ENCODE results near the gene ERC1. TPM values are rescaled to one million over a fixed set of nuclear protein-coding genes. Genes with fewer than 3 reads are reported as not detected.

ERC1 gene
- total and polyA plus RNA-seq, 2 of the 4 experiments (the other 2 are of a cell fraction), result 11.6 to 25.6 TPM

DNA sequence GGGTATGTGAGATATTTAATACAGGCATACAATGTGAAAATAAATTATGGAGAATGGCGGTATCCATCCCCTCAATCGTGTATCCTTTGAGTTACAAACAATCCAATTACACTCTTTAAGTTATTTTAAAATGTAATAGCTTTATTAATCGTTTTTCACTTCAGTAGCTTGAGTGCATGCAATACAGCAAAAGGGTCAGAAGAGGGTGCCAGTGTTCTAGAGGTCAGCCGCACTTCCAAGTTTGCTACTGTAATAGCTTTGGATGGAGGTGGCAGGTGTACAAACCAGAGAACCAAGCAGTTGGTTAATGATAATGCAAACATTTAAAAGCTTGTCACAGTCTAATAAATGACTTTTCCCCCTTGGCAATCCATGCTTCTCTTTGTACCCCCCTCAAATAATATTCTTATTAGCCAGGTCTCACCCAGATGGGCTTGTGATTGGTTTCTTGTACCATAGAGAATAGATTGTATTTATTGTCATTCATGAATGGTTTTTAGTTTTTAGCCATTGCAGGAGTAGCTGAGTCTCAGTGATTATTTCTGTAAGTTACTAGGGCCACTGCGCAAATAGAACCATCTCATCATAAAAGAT is 127.0 kb downstream of the ERC1 start:
- no peak overlapping the region for H4K91ac ChIP-seq (ENCODE audit: insufficient read depth, low read depth, low read length)
- CTCF ChIA-PET, result interaction anchor here (0.5 to 2.3 kb wide), 43 partner anchors 9 to 492 kb away, joined by 3 to 36 read pairs (median 4); no protein-coding TSS in a partner anchor
- no peak overlapping the region for H3K9ac ChIP-seq (ENCODE audit: low read depth, low read length)
- no peak overlapping the region for H3K4me2 ChIP-seq (ENCODE audit: low read depth, low read length)
- 0 out of 2 replicates have a peak, but pooled peaks cover 4% of the 10 kb centered on the region for H3K9me1 ChIP-seq (ENCODE audit: insufficient read depth, low read length)
- H2AFZ ChIP-seq (replicated peaks; ENCODE audit: low read length, poor library complexity), result no peak overlapping the region
- whole genome bisulfite sequencing, 2 experiments (ENCODE audit: extremely low coverage in 2 of 2, insufficient read length in 1 of 2), result no CpG with 5 or more reads among the region's 5 CpGs
- no peak overlapping the region for H3K23ac ChIP-seq (ENCODE audit: low read depth, low read length)
- no peak overlapping the region for H3K4me3 ChIP-seq (ENCODE audit: insufficient read depth, low read depth, low read length)
- intact Hi-C loops (cut with micrococcal nuclease) (loop anchor here (1.0 kb wide), 1 partner anchor 465 kb away; no protein-coding TSS in a partner anchor), in situ Hi-C loops (cut with MboI; ENCODE audit: low sequenced_read_pairs) (loop anchor here (5.0 kb wide), 1 partner anchor 469 kb away; no protein-coding TSS in a partner anchor), dilution Hi-C loops (cut with HindIII; ENCODE audit: low sequenced_read_pairs, unreplicated experiment) (loop anchor here (25.0 kb wide), 1 partner anchor 444 kb away; no protein-coding TSS in a partner anchor)
- H3K4ac ChIP-seq (ENCODE audit: low read depth, low read length), result no peak overlapping the region
- peaks cover 3% of the 10 kb centered on the region for H3K36me3 ChIP-seq (ENCODE audit: control insufficient read depth, insufficient read depth, low read length)
- POLR2A ChIA-PET (ENCODE audit: unreplicated experiment), result no interaction called here
- no peaks in the 10 kb centered on the region for H3K9me3 ChIP-seq (ENCODE audit: control insufficient read depth, insufficient read depth, low read length)
- H3K56ac ChIP-seq (ENCODE audit: extremely low read depth, insufficient read depth, low read length), result no peak overlapping the region
- H4K8ac ChIP-seq (ENCODE audit: low read depth in 2 of 2, low read length in 2 of 2), result no peak overlapping the region
- H2AK5ac ChIP-seq (ENCODE audit: low read depth, low read length), result no peak overlapping the region
- H2BK120ac ChIP-seq (ENCODE audit: low read depth, low read length), result no peak overlapping the region
- H2BK5ac ChIP-seq (ENCODE audit: low read depth, low read length, poor library complexity, severe bottlenecking), result no peak overlapping the region
- H3K79me1 ChIP-seq (ENCODE audit: low read depth in 1 of 2, low read length in 2 of 2), result peaks cover 2 to 11% of the 10 kb centered on the region in 2 experiments; a peak in 3 of 4 replicates
- no peak overlapping the region for H3K18ac ChIP-seq (ENCODE audit: low read depth, low read length)
- no peak overlapping the region for H4K5ac ChIP-seq (ENCODE audit: low read depth, low read length)
- H2AK9ac ChIP-seq (replicated peaks; ENCODE audit: low read depth, low read length, poor library complexity), result no peak overlapping the region
- no peaks in the 10 kb centered on the region for H3K27me3 ChIP-seq (ENCODE audit: control insufficient read depth, insufficient read depth, low read length)
- BruUV-seq (replicated peaks), result no TSS peak
- peaks cover 3% of the 10 kb centered on the region for H3K4me1 ChIP-seq (ENCODE audit: control insufficient read depth, insufficient read depth, low read length)
- H2BK20ac ChIP-seq (ENCODE audit: low read depth, low read length), result no peak overlapping the region
- no peak overlapping the region for H2BK15ac ChIP-seq (ENCODE audit: low read depth, low read length)
- ATAC-seq (ENCODE audit: low read depth), result peak; percentile 78
- H3K14ac ChIP-seq (replicated peaks; ENCODE audit: low read depth, low read length), result no peak overlapping the region
- peak; percentile 79 for DNase-seq
- no peak overlapping the region for H3K27ac ChIP-seq (ENCODE audit: insufficient read depth, low read length)
- H4K20me1 ChIP-seq (ENCODE audit: insufficient read depth, low read length), result peaks cover 3% of the 10 kb centered on the region; the same call in 1 of the 2 replicates
- TF ChIP-seq, protein P1, sequence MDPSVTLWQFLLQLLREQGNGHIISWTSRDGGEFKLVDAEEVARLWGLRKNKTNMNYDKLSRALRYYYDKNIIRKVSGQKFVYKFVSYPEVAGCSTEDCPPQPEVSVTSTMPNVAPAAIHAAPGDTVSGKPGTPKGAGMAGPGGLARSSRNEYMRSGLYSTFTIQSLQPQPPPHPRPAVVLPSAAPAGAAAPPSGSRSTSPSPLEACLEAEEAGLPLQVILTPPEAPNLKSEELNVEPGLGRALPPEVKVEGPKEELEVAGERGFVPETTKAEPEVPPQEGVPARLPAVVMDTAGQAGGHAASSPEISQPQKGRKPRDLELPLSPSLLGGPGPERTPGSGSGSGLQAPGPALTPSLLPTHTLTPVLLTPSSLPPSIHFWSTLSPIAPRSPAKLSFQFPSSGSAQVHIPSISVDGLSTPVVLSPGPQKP (IDR thresholded peaks at IDR 0.05; ENCODE audit: borderline replicate concordance, low read depth, low read length), result no peak
- TF ChIP-seq SMC3 (IDR thresholded peaks at IDR 0.05; ENCODE audit: low read depth, low read length), result peak; percentile 90
- TF ChIP-seq MAZ (IDR thresholded peaks at IDR 0.05; ENCODE audit: borderline replicate concordance, low read depth, low read length), result no peak
- no peak for TF ChIP-seq MXI1 (IDR thresholded peaks at IDR 0.05; ENCODE audit: borderline replicate concordance, low read depth, low read length)
- TF ChIP-seq CEBPB (IDR thresholded peaks at IDR 0.05; ENCODE audit: low read depth, low read length), result no peak
- TF ChIP-seq MAFK (IDR thresholded peaks at IDR 0.05; ENCODE audit: low read depth, low read length), result no peak
- TF ChIP-seq CHD1 (IDR thresholded peaks at IDR 0.05; ENCODE audit: low read depth, low read length), result no peak
- no peak for TF ChIP-seq FOS (IDR thresholded peaks at IDR 0.05; ENCODE audit: low read depth, low read length)
- no peak for TF ChIP-seq RFX5 (IDR thresholded peaks at IDR 0.05; ENCODE audit: low read depth, low read length)
- TF ChIP-seq RAD21 (IDR thresholded peaks at IDR 0.05; ENCODE audit: low read length), result peak; percentile 94
- TF ChIP-seq NFE2L2 (IDR thresholded peaks at IDR 0.05; ENCODE audit: low read depth, low read length), result no peak
- TF ChIP-seq BHLHE40 (IDR thresholded peaks at IDR 0.05; ENCODE audit: low read depth, low read length), result no peak
- TF ChIP-seq, protein P2, sequence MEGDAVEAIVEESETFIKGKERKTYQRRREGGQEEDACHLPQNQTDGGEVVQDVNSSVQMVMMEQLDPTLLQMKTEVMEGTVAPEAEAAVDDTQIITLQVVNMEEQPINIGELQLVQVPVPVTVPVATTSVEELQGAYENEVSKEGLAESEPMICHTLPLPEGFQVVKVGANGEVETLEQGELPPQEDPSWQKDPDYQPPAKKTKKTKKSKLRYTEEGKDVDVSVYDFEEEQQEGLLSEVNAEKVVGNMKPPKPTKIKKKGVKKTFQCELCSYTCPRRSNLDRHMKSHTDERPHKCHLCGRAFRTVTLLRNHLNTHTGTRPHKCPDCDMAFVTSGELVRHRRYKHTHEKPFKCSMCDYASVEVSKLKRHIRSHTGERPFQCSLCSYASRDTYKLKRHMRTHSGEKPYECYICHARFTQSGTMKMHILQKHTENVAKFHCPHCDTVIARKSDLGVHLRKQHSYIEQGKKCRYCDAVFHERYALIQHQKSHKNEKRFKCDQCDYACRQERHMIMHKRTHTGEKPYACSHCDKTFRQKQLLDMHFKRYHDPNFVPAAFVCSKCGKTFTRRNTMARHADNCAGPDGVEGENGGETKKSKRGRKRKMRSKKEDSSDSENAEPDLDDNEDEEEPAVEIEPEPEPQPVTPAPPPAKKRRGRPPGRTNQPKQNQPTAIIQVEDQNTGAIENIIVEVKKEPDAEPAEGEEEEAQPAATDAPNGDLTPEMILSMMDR (conservative IDR thresholded peaks at IDR 0.05; ENCODE audit: low read depth, low read length), result peak; percentile 90
- TF ChIP-seq, protein P3, sequence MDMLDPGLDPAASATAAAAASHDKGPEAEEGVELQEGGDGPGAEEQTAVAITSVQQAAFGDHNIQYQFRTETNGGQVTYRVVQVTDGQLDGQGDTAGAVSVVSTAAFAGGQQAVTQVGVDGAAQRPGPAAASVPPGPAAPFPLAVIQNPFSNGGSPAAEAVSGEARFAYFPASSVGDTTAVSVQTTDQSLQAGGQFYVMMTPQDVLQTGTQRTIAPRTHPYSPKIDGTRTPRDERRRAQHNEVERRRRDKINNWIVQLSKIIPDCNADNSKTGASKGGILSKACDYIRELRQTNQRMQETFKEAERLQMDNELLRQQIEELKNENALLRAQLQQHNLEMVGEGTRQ (IDR thresholded peaks at IDR 0.05; ENCODE audit: low read depth, low read length), result no peak
- TF ChIP-seq POLR2A (IDR thresholded peaks at IDR 0.05; ENCODE audit: low read depth, low read length), result no peak
